Small intestine (tissue), 7 donors: ENCODE data around the gene BEND2. TPM values are rescaled to one million over a fixed set of nuclear protein-coding genes. Genes with fewer than 3 reads are reported as not detected.

ENCODE experiments used
- DNase-seq, 2 donors: peaks; one replicate each; pipeline versions ENCODE4 v3.0.0 to v3.0.0-alpha.2; 2013
- FAIRE-seq: peaks from 2 replicates; lab custom pipeline; 2012; peaks lifted over from hg19 to GRCh38; lab: Jason Lieb, UNC
- H3K27ac ChIP-seq, 3 donors: one replicate each; pipeline ENCODE4 v1.5.1; 2013; ENCODE audit warnings: low read length in 2 of 3, mild to moderate bottlenecking in 2 of 3, control low read depth in 1 of 3, inconsistent platforms in 1 of 3, low read depth in 1 of 3, moderate library complexity in 1 of 3
- H3K27me3 ChIP-seq, 3 donors: one replicate each; pipeline ENCODE4 v1.6.1; 2013; ENCODE audit warnings: low read length in 3 of 3, inconsistent platforms in 1 of 3; ENCODE audit not compliant: control insufficient read depth in 3 of 3, insufficient read depth in 3 of 3
- H3K36me3 ChIP-seq, 3 donors: one replicate each; pipeline ENCODE4 v1.6.1; 2013; ENCODE audit warnings: low read length in 3 of 3, inconsistent platforms in 1 of 3, low read depth in 1 of 3, mild to moderate bottlenecking in 1 of 3, moderate library complexity in 1 of 3; ENCODE audit not compliant: control insufficient read depth in 3 of 3, insufficient read depth in 2 of 3
- H3K4me1 ChIP-seq, 3 donors: one replicate each; pipeline ENCODE4 v1.6.1; 2013; ENCODE audit warnings: low read length in 2 of 3, inconsistent platforms in 1 of 3, low read depth in 1 of 3, mild to moderate bottlenecking in 1 of 3, moderate library complexity in 1 of 3; ENCODE audit not compliant: control insufficient read depth in 3 of 3, insufficient read depth in 2 of 3
- H3K4me3 ChIP-seq, 3 donors: one replicate each; pipeline ENCODE4 v1.5.1; 2013; ENCODE audit warnings: low read length in 3 of 3, control low read depth in 1 of 3, inconsistent platforms in 1 of 3, low read depth in 1 of 3, mild to moderate bottlenecking in 1 of 3, moderate library complexity in 1 of 3
- H3K9me3 ChIP-seq, 2 donors: one replicate each; pipeline ENCODE4 v1.6.1; 2013; ENCODE audit warnings: low read depth in 1 of 2, low read length in 1 of 2; ENCODE audit not compliant: control insufficient read depth in 2 of 2, insufficient read depth in 1 of 2
- WGBS, 3 donors: extraction: QIAGEN DNeasy Blood & Tissue Kit; methylation state at CpG; one replicate each; pipeline ENCODE4 v1.1.7; 2013; 5-methylcytosine and 5-hydroxymethylcytosine counted together
- polyA plus RNA-seq, 4 donors: library from polyadenylated mRNA; stranded (reverse) in 3 of 4; unstranded in 1 of 4; fragments of 200-250 nt in 3 of 4; fragments of 120-200 nt in 1 of 4; gene quantifications; one replicate each; pipeline versions ENCODE4 v1.2.1 to v1.2.3, GENCODE V29; 2013
- donor health status: healthy with polysubstance abuse.
- donor health status: control.
- donor health status: control.
- donor health status: Bipolar disorder and iron deficiency.
- donor health status: healthy.

The BEND2 gene
- polyA plus RNA-seq, 4 donors = 0.01 TPM; not detected in 3

GRCh38 chrX:18203631-18204030 lies 17.1 kb downstream of the BEND2 start:
- FAIRE-seq = no peak
- 76 to 81% (median 79%) methylated on average over 5 of the region's 5 CpGs for WGBS, 3 donors
- no peak overlapping the region for H3K27ac ChIP-seq
- H3K9me3 ChIP-seq = no peaks in the 10 kb centered on the region
- H3K27me3 ChIP-seq = no peaks in the 10 kb centered on the region
- DNase-seq = no peak
- H3K4me1 ChIP-seq = no peaks in the 10 kb centered on the region
- no peak overlapping the region for H3K4me3 ChIP-seq
- H3K36me3 ChIP-seq = no peaks in the 10 kb centered on the region

- Histone ChIP-seq H3K4me3 (no peak overlapping the region), H3K27me3 (no peaks in the 10 kb centered on the region), H3K36me3 (no peaks in the 10 kb centered on the region), H3K4me1 (no peaks in the 10 kb centered on the region), H3K27ac (no peak overlapping the region), H3K9me3 (no peaks in the 10 kb centered on the region)
- 38 to 63% (median 40%) methylated on average over 1 of the region's 1 CpG for WGBS, 3 donors
- FAIRE-seq = no peak
- no peak for DNase-seq
Observed at GRCh38 chrX:18194688-18195087, 26.0 kb downstream of the BEND2 start.

GRCh38 chrX:18179446-18179845 lies 41.2 kb downstream of the BEND2 start:
- Histone ChIP-seq H3K27me3 (no peaks in the 10 kb centered on the region), H3K36me3 (no peaks in the 10 kb centered on the region), H3K9me3 (no peaks in the 10 kb centered on the region), H3K4me1 (no peaks in the 10 kb centered on the region), H3K4me3 (no peak overlapping the region), H3K27ac (no peak overlapping the region)
- no peak for FAIRE-seq
- WGBS, 3 donors = 73 to 84% (median 81%) methylated on average over 4 of the region's 4 CpGs
- no peak for DNase-seq

GRCh38 chrX:18174971-18175370 lies 45.7 kb downstream of the BEND2 start:
- no peaks in the 10 kb centered on the region for H3K36me3 ChIP-seq
- H3K27me3 ChIP-seq = peaks cover 0 to 3% (median 0%) of the 10 kb centered on the region in 3 donors
- H3K4me3 ChIP-seq = no peak overlapping the region
- H3K27ac ChIP-seq = no peak overlapping the region
- FAIRE-seq (no peak), DNase-seq (no peak)
- no peaks in the 10 kb centered on the region for H3K9me3 ChIP-seq
- H3K4me1 ChIP-seq = no peaks in the 10 kb centered on the region
- WGBS, 3 donors = 61 to 72% (median 65%) methylated on average over 5 of the region's 5 CpGs

- FAIRE-seq (no peak), DNase-seq (no peak)
- Histone ChIP-seq H3K36me3 (no peaks in the 10 kb centered on the region), H3K4me3 (no peak overlapping the region), H3K27me3 (peaks cover 0 to 3% (median 0%) of the 10 kb centered on the region in 3 donors), H3K9me3 (no peaks in the 10 kb centered on the region), H3K27ac (no peak overlapping the region), H3K4me1 (no peaks in the 10 kb centered on the region)
- WGBS, 3 donors = 89 to 93% (median 92%) methylated on average over 7 of the region's 7 CpGs
Observed at GRCh38 chrX:18174209-18174608, 46.5 kb downstream of the BEND2 start.

GRCh38 chrX:18173494-18174180 lies 47.0 kb downstream of the BEND2 start:
- WGBS, 3 donors = 38 to 72% (median 68%) methylated on average over 7 of the region's 7 CpGs
- DNase-seq = no peak
- Histone ChIP-seq H3K27ac (no peak overlapping the region), H3K4me1 (no peaks in the 10 kb centered on the region), H3K36me3 (no peaks in the 10 kb centered on the region), H3K9me3 (no peaks in the 10 kb centered on the region), H3K4me3 (no peak overlapping the region), H3K27me3 (peaks cover 0 to 3% (median 0%) of the 10 kb centered on the region in 3 donors)
- no peak for FAIRE-seq

GRCh38 chrX:18172970-18173369 lies 47.7 kb downstream of the BEND2 start:
- no peak for DNase-seq
- H3K9me3 ChIP-seq = no peaks in the 10 kb centered on the region
- no peak for FAIRE-seq
- H3K36me3 ChIP-seq = no peaks in the 10 kb centered on the region
- no peaks in the 10 kb centered on the region for H3K4me1 ChIP-seq
- H3K27ac ChIP-seq = no peak overlapping the region
- 70 to 81% (median 81%) methylated on average over 4 of the region's 4 CpGs for WGBS, 3 donors
- peaks cover 0 to 3% (median 0%) of the 10 kb centered on the region in 3 donors for H3K27me3 ChIP-seq
- H3K4me3 ChIP-seq = no peak overlapping the region

GRCh38 chrX:18170910-18171309 lies 49.8 kb downstream of the BEND2 start:
- WGBS, 3 donors = 69 to 81% (median 70%) methylated on average over 6 of the region's 6 CpGs
- no peaks in the 10 kb centered on the region for H3K4me1 ChIP-seq
- no peak overlapping the region for H3K27ac ChIP-seq
- DNase-seq (no peak), FAIRE-seq (no peak)
- no peaks in the 10 kb centered on the region for H3K36me3 ChIP-seq
- H3K27me3 ChIP-seq = peaks cover 0 to 3% (median 0%) of the 10 kb centered on the region in 3 donors
- H3K4me3 ChIP-seq = no peak overlapping the region
- no peaks in the 10 kb centered on the region for H3K9me3 ChIP-seq

- DNase-seq = no peak
- no peaks in the 10 kb centered on the region for H3K4me1 ChIP-seq
- no peaks in the 10 kb centered on the region for H3K9me3 ChIP-seq
- no peaks in the 10 kb centered on the region for H3K36me3 ChIP-seq
- 87 to 94% (median 89%) methylated on average over 4 of the region's 4 CpGs for WGBS, 3 donors
- H3K4me3 ChIP-seq = no peak overlapping the region
- no peak for FAIRE-seq
- H3K27ac ChIP-seq = no peak overlapping the region
- H3K27me3 ChIP-seq = no peaks in the 10 kb centered on the region
Observed at GRCh38 chrX:18166068-18166467, 54.6 kb downstream of the BEND2 start.
